Measurements from ENCODE around the gene SETD6.

GRCh38 chr16:58502217-58502921, 12.9 kb upstream of the SETD6 start:
- TF ChIP-seq CTCF (IDR thresholded peaks at IDR 0.05), result no peak
- no peak for TF ChIP-seq POLR2A (IDR thresholded peaks at IDR 0.05)

Measured in thyroid gland (tissue), 4 donors.